ENCODE data around the gene AMPH.

GRCh38 chr7:38334163-38334562 lies 297.0 kb downstream of the AMPH start:
- TF ChIP-seq POLR2A (IDR thresholded peaks at IDR 0.05) (no peak), CTCF (IDR thresholded peaks at IDR 0.05) (no peak)

Measured in testis (tissue), 2 donors.